ENCODE measurements around the gene DGKD.

- TF ChIP-seq CTCF (IDR thresholded peaks at IDR 0.05) (no peak), ZNF263 (CRISPR knock-in tag; IDR thresholded peaks at IDR 0.05; ENCODE audit: low read depth) (no peak), IRF2 (CRISPR knock-in tag; IDR thresholded peaks at IDR 0.05; ENCODE audit: borderline replicate concordance, low read depth) (no peak), TP53 (CRISPR knock-in tag; IDR thresholded peaks at IDR 0.05) (no peak), ATF2 (CRISPR knock-in tag; IDR thresholded peaks at IDR 0.05; ENCODE audit: borderline replicate concordance, low read depth) (no peak), TEAD4 (CRISPR knock-in tag; IDR thresholded peaks at IDR 0.05) (no peak), ESRRA (CRISPR knock-in tag; IDR thresholded peaks at IDR 0.05; ENCODE audit: borderline replicate concordance) (no peak), SP1 (CRISPR knock-in tag; conservative IDR thresholded peaks at IDR 0.05) (no peak), ATF1 (CRISPR knock-in tag; IDR thresholded peaks at IDR 0.05) (no peak), MYBL2 (CRISPR knock-in tag; IDR thresholded peaks at IDR 0.05) (no peak)
These were observed 138.5 kb downstream of the DGKD start for GRCh38 chr2:233492751-233493150.
